B cell (primary cell): ENCODE data around the gene FCGBP. TPM values are rescaled to one million over a fixed set of nuclear protein-coding genes. Genes with fewer than 3 reads are reported as not detected.
A peak's percentile ranks its signal among the peaks of the same experiment; 100 is the strongest.

Experiments used
- ATAC-seq: fragments of 200-7000 bp; cut with Tn5 transposase; one replicate; pipeline ENCODE4 v1.10.0; 2021; ENCODE audit warnings: low read depth, mild to moderate bottlenecking, moderate number of reproducible peaks, moderate library complexity
- CTCF ChIA-PET: fragments of 350-600 bp; sonication (Branson Sonifier 250); formaldehyde crosslinking; loops from one replicate; lab custom pipeline; 2021; ENCODE audit warnings: antibody characterized with exemption, inconsistent platforms; lab: Charles Lee
- POLR2A ChIA-PET: fragments of 350-600 bp; sonication (Branson Sonifier 250); formaldehyde crosslinking; loops from one replicate; lab custom pipeline; 2021; ENCODE audit warnings: antibody characterized with exemption; lab: Charles Lee
- DNase-seq: peaks from one replicate; pipeline ENCODE4 v3.0.0; 2013
- H2AFZ ChIP-seq: 2 replicates; pipeline ENCODE4 v1.6.1; 2012; ENCODE audit warnings: mild to moderate bottlenecking, low read depth, low read length; ENCODE audit not compliant: insufficient read depth, poor library complexity, severe bottlenecking
- H3K27ac ChIP-seq, 2 donors: 1 replicate in 1 of 2; 2 replicates in 1 of 2; pipeline ENCODE4 v1.5.1; 2012 to 2013; ENCODE audit warnings: low read length in 2 of 2, mild to moderate bottlenecking in 2 of 2, moderate library complexity in 1 of 2
- H3K27me3 ChIP-seq, 4 experiments: fragments of 200-600 bp in 1 of 4; sonication (generic) in 1 of 4; replicated peaks in 1 of 4; 1 replicate in 2 of 4; 2 replicates in 2 of 4; pipeline versions ENCODE4 v1.6.1 to v1.7.0; 2013 to 2016; ENCODE audit warnings: low read length in 3 of 4, mild to moderate bottlenecking in 2 of 4, mixed read lengths in 1 of 4, moderate library complexity in 1 of 4; ENCODE audit not compliant: insufficient read depth in 4 of 4, control insufficient read depth in 3 of 4; ENCODE audit errors: control extremely low read depth in 1 of 4
- H3K36me3 ChIP-seq, 2 experiments: replicated peaks in 1 of 2; 1 replicate in 1 of 2; 2 replicates in 1 of 2; pipeline versions ENCODE4 v1.6.1 to v1.7.1; 2013; ENCODE audit warnings: low read length in 1 of 2; ENCODE audit not compliant: insufficient read depth in 2 of 2, control insufficient read depth in 1 of 2; ENCODE audit errors: control extremely low read depth in 1 of 2, extremely low read depth in 1 of 2
- H3K4me1 ChIP-seq, 2 donors: fragments of 200-600 bp in 1 of 2; sonication (generic) in 1 of 2; 1 replicate in 1 of 2; 2 replicates in 1 of 2; pipeline versions ENCODE4 v1.5.1 to v1.6.1; 2013 to 2017; ENCODE audit warnings: low read length in 2 of 2; ENCODE audit not compliant: control insufficient read depth in 2 of 2, insufficient read depth in 2 of 2
- H3K4me2 ChIP-seq: replicated peaks from 2 replicates; pipeline ENCODE3; 2012; ENCODE audit warnings: mild to moderate bottlenecking, low read depth, low read length; ENCODE audit not compliant: poor library complexity, severe bottlenecking
- H3K4me3 ChIP-seq, 5 experiments: fragments of 200-600 bp in 1 of 5; sonication (generic) in 1 of 5; 1 replicate in 3 of 5; 2 replicates in 2 of 5; pipeline versions ENCODE4 v1.5.1 to v1.7.0; 2011 to 2016; ENCODE audit warnings: low read length in 4 of 5, mild to moderate bottlenecking in 4 of 5, low read depth in 2 of 5, control low read depth in 1 of 5, moderate library complexity in 1 of 5; ENCODE audit not compliant: insufficient read depth in 1 of 5; ENCODE audit errors: control extremely low read depth in 1 of 5, extremely low read depth in 1 of 5
- H3K79me2 ChIP-seq: fragments of 200-600 bp; sonication (generic); one replicate; pipeline ENCODE4 v1.6.0; 2016; ENCODE audit warnings: low read length; ENCODE audit not compliant: control insufficient read depth, insufficient read depth
- H3K9ac ChIP-seq: fragments of 200-600 bp; sonication (generic); 2 replicates; pipeline ENCODE4 v1.6.1; 2017; ENCODE audit warnings: mild to moderate bottlenecking, low read length, moderate library complexity
- H3K9me3 ChIP-seq, 3 donors: one replicate each; pipeline versions ENCODE4 v1.6.1 to v1.7.1; 2013; ENCODE audit warnings: low read length in 2 of 3; ENCODE audit not compliant: control insufficient read depth in 2 of 3, insufficient read depth in 1 of 3; ENCODE audit errors: control extremely low read depth in 1 of 3
- H4K20me1 ChIP-seq: 2 replicates; pipeline ENCODE4 v1.6.0; 2012; ENCODE audit warnings: mild to moderate bottlenecking, low read length; ENCODE audit not compliant: insufficient read depth, control insufficient read depth, poor library complexity, severe bottlenecking
- H3K27ac Mint-ChIP-seq: one replicate; pipeline ENCODE4 v1.8.0; 2021; ENCODE audit warnings: mixed read lengths
- H3K27me3 Mint-ChIP-seq: one replicate; pipeline ENCODE4 v1.8.0; 2021; ENCODE audit warnings: mixed read lengths
- H3K4me1 Mint-ChIP-seq: one replicate; pipeline ENCODE4 v1.8.0; 2021; ENCODE audit warnings: mixed read lengths
- H3K4me3 Mint-ChIP-seq: one replicate; pipeline ENCODE4 v1.8.0; 2021; ENCODE audit warnings: mixed read lengths
- H3K9me3 Mint-ChIP-seq: one replicate; pipeline ENCODE4 v1.8.0; 2022; ENCODE audit warnings: mixed read lengths; ENCODE audit not compliant: insufficient read depth
- CTCF ChIP-seq: fragments of 200-600 bp; IDR thresholded peaks from one replicate; pipeline ENCODE4 v1.8.0; 2022; ENCODE audit warnings: antibody characterized with exemption, mild to moderate bottlenecking
- EZH2 ChIP-seq: IDR thresholded peaks from 2 replicates; pipeline ENCODE4 v1.6.1; 2012; ENCODE audit warnings: borderline replicate concordance, low read depth, mild to moderate bottlenecking, moderate library complexity, low read length; ENCODE audit not compliant: insufficient read depth, poor library complexity, severe bottlenecking
- WGBS: methylation state at CpG from one replicate; pipeline ENCODE4 v1.1.5; 2013; ENCODE audit warnings: missing lambda C conversion rate; ENCODE audit not compliant: insufficient coverage; 5-methylcytosine and 5-hydroxymethylcytosine counted together
- intact Hi-C: fragments of 100-400 bp; cut with micrococcal nuclease; formaldehyde crosslinking; loops from one replicate; pipeline ENCODE4 v1.10.0; 2022
- polyA plus RNA-seq: library from polyadenylated mRNA; depleted of rRNA; stranded (reverse); fragments of >200 nt; gene quantifications from 2 replicates; pipeline ENCODE4 v1.2.3, GENCODE V29; 2012
- total RNA-seq, 2 donors: library from RNA; stranded (reverse); fragments of 120-200 nt in 1 of 2; gene quantifications; 1 replicate in 1 of 2; 2 replicates in 1 of 2; pipeline versions ENCODE4 v1.2.3 to v1.2.4, GENCODE V29; 2013 to 2022

The FCGBP gene
- total and polyA plus RNA-seq, 2 donors (not counting 1 experiment from before 2014, with no cell fraction given), result 5.7 to 22.9 TPM

- H3K27me3 ChIP-seq, result no peaks in the 10 kb centered on the region
- no CpG with 5 or more reads among the region's 4 CpGs for WGBS
- ATAC-seq, result no peak
- Mint-ChIP-seq H3K27me3 (no peaks in the 10 kb centered on the region), H3K9me3 (no peaks in the 10 kb centered on the region), H3K27ac (peak overlapping the region; percentile 29), H3K4me1 (peaks cover 57% of the 10 kb centered on the region), H3K4me3 (peak overlapping the region; percentile 60)
- intact Hi-C loops, result no loop called here
- ChIA-PET CTCF (interaction anchor here (0.7 to 6.6 kb wide), 6 partner anchors 9 to 28 kb away, joined by 3 to 77 read pairs (median 3); partner anchors contain the start of gene PSMC4), POLR2A (interaction anchor here (0.5 to 2.3 kb wide), 6 partner anchors 9 to 539 kb away, joined by 4 to 13 read pairs (median 5); partner anchors contain the start of gene PSMC4)
- H3K9ac ChIP-seq, result peak overlapping the region; percentile 46
- peak overlapping the region; percentile 68 for H3K4me2 ChIP-seq
- H3K79me2 ChIP-seq, result peaks cover 10% of the 10 kb centered on the region
- TF ChIP-seq CTCF (no peak), EZH2 (no peak)
- no peaks in the 10 kb centered on the region for H4K20me1 ChIP-seq
- no peak overlapping the region for H2AFZ ChIP-seq
- H3K36me3 ChIP-seq, result no peaks in the 10 kb centered on the region
- peaks cover 4 to 5% (median 5%) of the 10 kb centered on the region in 3 donors for H3K9me3 ChIP-seq
- no peak for DNase-seq
- H3K4me3 ChIP-seq, result peak overlapping the region in 4 of 5 experiments; percentile 6 to 52 (median 26)
- peaks cover 56 to 59% of the 10 kb centered on the region in 2 donors for H3K4me1 ChIP-seq
- peak overlapping the region; percentile 57 to 78 for H3K27ac ChIP-seq
Observed at GRCh38 chr19:39942366-39942730, 7.9 kb upstream of the FCGBP start.

GRCh38 chr19:39941615-39942365, 7.4 kb upstream of the FCGBP start:
- Histone ChIP-seq H3K36me3 (no peaks in the 10 kb centered on the region), H3K4me2 (peak overlapping the region; percentile 68), H3K9me3 (peaks cover 4 to 5% (median 5%) of the 10 kb centered on the region in 3 donors), H3K27me3 (no peaks in the 10 kb centered on the region), H2AFZ (no peak overlapping the region), H3K9ac (peak overlapping the region; percentile 46), H3K4me3 (peak overlapping the region; percentile 27 to 53 (median 41)), H3K27ac (peak overlapping the region; percentile 57 to 78), H3K79me2 (peaks cover 10% of the 10 kb centered on the region), H4K20me1 (no peaks in the 10 kb centered on the region), H3K4me1 (peaks cover 62 to 64% of the 10 kb centered on the region in 2 donors)
- 0% methylated on average over 3 of the region's 5 CpGs for WGBS
- Mint-ChIP-seq H3K4me3 (peak overlapping the region; percentile 60), H3K9me3 (no peaks in the 10 kb centered on the region), H3K27me3 (no peaks in the 10 kb centered on the region), H3K4me1 (peaks cover 63% of the 10 kb centered on the region), H3K27ac (peak overlapping the region; percentile 29)
- intact Hi-C loops, result loop anchor here (1.0 kb wide), 3 partner anchors 12 to 56 kb away; partner anchors contain the start of gene ZNF546
- POLR2A ChIA-PET, result interaction anchor here (0.5 to 2.3 kb wide), 8 partner anchors 10 to 755 kb away, joined by 3 to 13 read pairs (median 4); partner anchors contain the start of gene PSMC4
- TF ChIP-seq CTCF (no peak), EZH2 (no peak)
- peak; percentile 89 for DNase-seq
- ATAC-seq, result peak; percentile 91
- CTCF ChIA-PET, result interaction anchor here (0.7 to 6.6 kb wide), 6 partner anchors 9 to 28 kb away, joined by 3 to 77 read pairs (median 3); partner anchors contain the start of gene PSMC4
